Prostate gland (tissue), 2 donors: ENCODE data around the gene CHIC2.

ENCODE experiments used
- CTCF ChIP-seq, 4 experiments: fragments of 200-600 bp in 2 of 4; fragments of 450-650 bp in 2 of 4; sonication (generic) in 2 of 4; IDR thresholded peaks; 1 replicate in 3 of 4; 2 replicates in 1 of 4; pipeline ENCODE4 v1.5.1; 2016 to 2019; ENCODE audit warnings: antibody characterized with exemption in 4 of 4, mild to moderate bottlenecking in 2 of 4, moderate library complexity in 2 of 4
- POLR2AphosphoS5 ChIP-seq: sonication (generic); formaldehyde crosslinking; IDR thresholded peaks from one replicate; pipeline ENCODE4 v1.6.1; 2017; ENCODE audit warnings: antibody characterized with exemption

- TF ChIP-seq CTCF (IDR thresholded peaks at IDR 0.05) = no peak
- no peak for TF ChIP-seq POLR2AphosphoS5
Observed at GRCh38 chr4:54102531-54103106, 38.2 kb upstream of the CHIC2 start.
